RKO (cell line): ENCODE results near the gene PSMB7.

Source experiments
- DNase-seq: peaks from one replicate; pipeline ENCODE4 v3.0.0-alpha.2; 2016; ENCODE audit warnings: low spot score

The PSMB7 gene

DNA sequence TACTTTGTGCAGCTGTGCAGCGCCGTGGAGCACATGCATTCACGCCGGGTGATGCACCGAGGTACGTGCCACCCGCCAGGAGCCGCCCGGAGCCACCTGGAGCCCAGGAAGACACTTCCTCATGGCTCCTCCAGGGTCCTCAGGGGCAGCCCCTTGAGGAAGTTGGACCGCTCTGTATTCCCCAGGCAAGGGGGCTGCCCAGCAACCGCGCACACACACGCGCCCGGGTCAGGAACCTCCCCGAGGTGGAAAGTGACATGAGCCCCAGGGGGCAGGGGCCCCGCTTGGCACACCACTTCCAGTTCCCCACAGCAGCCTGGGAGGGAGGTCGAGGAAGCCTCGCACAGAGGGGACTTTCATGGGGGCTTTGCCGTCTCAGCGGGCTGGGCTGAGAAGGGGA is 88.9 kb downstream of the PSMB7 start:
- DNase-seq = no peak

DNA sequence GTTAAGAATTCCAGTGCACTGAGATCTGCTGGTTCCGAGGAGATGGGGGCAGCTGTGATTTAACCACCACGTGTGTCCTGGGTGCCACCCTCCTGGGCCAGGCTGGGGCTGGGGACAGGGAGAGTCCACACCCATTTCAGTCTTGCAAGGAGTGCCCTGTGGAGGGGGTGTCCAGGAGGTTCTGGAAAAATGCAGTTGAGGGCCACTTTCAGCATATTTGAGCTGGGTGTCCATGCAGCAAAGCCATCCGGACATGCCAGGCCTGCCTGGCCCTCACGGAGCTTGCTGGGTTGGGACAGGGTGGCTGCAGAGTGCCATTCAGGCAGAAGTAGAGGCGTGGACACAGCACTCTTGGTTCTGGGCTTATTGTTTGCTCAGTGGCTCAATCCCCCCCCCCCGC is 89.4 kb downstream of the PSMB7 start:
- DNase-seq = no peak

DNA sequence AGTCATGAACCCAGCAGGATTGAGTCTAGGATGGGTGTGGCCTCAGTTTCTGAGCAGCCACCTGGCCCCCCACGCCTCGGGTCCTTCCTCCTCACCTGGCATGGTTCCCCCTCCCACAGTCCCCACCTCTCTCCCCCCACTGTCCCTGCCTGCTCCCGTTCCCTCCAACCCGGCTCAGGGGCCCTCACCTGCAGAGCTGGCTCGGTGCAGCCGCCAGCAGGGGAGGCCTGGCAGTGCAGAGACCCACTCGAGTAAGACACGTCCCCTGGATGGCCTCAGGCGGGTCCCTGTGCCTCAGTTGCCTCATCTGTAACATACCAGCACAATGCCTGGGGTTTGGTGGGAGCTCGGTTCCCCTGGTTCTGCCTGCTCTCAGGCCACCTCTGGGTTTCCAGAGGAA is 91.3 kb downstream of the PSMB7 start:
- no peak for DNase-seq

DNA sequence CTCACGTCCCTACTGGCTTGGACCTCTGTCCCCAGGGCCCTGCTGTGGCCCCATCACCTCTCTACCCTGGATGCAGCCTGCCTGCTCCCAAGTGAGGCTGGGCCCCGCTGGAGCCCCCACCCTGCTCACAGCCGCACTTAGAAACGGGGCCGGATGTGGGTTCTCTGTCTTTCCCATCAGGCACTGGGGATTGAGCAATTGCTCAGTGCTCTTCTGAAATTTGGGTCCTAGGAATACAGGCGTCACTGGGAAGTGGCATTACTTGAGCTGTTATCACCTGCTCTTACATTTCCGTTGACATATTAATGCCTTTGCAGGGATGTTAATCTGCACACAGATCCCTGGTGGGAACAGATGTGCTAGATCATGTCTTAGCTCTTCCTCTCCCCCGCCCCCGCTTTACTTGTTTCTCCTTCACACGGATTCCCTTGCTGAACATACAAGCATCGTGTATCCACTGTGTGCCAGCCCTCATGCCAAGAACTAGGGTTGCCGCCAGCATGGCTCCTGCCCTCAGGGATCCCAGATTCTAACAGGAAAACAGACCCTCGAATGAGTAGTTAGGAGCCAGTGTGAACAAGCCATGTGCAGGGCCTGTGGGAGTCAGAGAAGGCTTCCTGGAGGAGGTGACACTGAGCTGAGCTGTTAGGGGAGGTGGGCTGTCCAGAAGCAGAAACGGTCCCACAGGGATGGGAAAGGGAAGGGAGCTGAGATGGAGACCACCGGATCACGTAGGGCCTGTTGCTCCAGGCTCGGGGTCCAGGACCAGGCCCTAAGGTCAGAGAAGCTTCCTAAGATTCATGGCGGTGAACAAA is 92.4 kb downstream of the PSMB7 start:
- no peak for DNase-seq

DNA sequence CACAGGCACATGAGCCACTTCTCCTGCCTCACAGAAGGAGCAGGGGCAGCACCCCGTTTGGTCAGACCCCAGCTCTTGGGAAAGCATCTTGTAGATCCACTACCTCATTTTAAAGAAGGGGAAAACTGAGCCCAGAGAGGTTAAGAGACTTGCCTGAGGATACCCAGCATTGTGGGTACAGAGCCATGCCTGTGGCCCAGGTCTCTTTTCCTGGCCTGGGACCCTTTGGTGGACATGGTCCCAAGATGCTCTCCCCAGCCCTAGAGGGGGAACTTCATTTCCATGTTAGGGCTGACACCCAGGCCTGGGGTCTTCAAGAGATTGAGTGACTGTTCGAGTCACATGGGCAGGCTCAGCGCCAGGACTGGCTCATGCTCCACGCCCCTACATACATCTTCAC is 93.3 kb downstream of the PSMB7 start:
- DNase-seq = no peak

DNA sequence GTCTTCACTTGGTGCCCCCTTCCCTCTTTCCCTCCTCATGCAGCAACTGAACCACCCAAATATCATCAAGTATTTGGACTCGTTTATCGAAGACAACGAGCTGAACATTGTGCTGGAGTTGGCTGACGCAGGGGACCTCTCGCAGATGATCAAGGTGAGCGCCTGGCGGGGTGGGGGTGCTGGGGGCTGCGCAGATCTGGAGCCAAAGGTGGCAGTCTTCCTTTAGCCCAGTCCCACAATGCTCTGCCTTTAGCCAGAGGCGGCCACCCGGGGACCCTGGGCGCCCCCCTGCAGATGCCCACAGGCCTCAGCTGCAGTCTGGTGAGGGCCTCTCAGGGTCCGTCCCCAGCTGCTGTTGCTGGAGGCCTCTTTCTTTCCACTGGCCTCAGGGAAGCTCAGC is 93.8 kb downstream of the PSMB7 start:
- DNase-seq = no peak

DNA sequence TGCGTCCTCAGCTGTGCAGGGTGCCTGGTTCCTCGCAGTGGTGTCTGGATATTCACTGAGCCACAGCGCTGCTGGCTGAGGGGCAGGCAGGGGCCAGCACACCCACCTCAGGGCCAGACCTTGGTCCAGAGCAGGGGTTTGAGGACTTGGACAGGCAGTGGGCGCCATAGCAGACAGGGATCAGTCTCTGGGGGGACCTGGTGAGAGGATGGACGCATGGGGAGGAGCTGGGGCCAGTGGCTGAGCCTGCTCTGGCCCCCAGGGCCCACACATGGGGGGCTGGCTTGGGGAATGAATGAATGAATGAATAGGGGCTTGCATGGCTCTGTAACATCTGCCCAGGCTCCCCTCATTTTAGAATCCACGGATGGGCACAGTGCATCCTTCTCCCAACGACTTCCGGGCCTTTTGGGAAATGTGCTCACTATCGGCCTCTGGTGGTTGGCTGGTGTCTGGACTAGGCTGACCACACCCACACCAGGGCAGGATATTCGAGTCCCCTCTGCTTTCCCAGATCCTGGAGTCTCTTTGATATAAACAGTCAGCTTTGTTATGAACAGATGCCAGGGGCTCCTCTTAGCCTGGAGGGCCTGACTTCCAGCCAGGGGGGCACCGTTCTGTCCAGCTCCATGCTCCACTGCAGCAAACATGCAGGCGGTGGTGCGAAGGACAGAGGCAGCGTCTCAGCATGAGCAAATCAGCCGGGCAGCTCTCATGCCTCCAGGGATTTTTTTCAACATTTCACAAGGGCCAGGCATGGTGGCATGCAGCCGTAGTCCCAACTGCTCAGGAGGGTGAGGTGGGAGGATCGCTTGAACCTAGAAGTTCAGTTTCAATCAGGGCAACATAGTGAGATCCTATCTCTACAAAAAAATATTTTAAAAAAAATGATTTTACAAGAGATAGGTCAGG is 94.9 kb downstream of the PSMB7 start:
- peak; percentile 81 for DNase-seq

DNA sequence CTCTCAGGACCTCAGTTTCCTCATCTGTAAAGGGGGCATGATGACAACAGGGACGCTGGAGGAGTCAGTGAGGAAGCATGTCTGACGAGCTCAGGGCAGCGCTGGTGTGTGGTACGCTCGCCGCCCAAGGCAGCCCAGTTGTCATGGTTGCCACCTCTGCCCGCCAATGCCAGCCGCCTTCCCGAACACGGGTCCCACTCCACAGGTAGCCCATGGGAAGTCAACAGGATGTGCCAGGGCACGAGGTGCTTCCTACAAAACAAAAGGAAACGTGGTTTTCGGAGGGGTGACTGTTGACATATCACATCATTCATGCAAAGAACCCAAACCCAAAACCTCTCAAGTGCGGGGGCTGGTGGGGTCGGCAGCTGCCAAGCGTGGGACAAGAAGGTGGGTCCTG is 99.4 kb downstream of the PSMB7 start:
- no peak for DNase-seq

DNA sequence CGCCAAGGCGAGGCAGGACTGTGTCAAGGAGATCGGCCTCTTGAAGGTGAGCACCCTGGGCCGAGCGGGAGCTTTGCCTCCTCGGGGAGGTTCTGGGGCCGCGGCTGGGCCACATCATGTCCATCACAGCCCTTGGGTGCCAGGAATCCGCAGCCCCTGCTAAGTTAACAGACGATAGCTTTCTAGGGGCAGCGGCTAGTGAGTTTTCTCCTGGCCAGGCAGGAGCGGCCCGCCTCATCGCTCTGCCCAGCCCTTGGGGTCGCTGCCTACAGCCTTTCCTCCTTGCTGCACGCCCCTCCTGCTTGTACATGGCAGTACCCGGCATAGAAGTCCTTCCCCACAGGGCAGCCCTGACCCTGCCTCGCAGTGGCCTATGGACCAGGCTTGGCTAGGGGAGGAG is 101.3 kb downstream of the PSMB7 start:
- DNase-seq = no peak

DNA sequence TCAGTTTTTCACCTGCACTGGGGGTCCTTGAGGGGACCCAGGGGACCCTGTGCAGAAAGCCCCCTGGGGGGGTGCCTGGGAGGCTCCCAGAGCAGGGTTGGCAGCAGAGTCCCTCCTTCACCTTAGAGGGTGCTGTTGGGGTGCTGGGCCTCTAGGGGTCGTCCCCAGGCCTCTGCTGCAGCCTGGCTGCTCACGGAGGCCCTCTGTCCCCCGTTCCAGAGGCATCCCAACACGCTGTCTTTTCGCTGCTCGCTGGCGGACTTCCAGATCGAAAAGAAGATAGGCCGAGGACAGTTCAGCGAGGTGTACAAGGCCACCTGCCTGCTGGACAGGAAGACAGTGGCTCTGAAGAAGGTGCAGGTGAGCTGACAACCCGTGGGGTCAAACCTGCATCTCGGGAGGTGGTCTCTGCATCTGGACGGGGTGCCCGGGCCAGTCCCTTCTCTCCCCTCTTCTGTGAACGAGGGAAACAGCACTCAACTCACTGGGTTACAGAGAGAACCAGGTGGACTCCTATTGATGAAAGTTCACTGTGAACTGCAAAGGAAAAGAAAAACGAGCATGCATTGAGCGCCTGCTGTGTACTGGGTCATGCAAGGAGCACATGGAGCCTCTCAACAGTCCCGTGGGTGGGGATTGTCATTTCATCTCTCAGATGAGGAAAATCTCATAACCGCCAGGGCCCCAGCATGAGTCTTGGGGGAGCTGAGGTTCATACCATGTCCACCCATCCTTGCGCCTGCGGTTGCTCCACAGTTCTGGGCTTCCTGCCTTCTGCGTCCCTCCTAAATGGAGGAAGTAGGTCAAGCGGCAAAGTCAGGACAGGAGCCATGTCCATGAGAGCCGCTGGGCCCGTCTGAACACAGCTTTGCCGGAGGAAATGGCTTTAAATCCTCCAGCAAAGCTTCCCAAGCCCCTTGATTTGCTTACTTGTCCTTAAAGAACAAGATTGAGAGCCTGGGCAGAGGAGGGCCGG is 102.7 kb downstream of the PSMB7 start:
- DNase-seq = no peak

DNA sequence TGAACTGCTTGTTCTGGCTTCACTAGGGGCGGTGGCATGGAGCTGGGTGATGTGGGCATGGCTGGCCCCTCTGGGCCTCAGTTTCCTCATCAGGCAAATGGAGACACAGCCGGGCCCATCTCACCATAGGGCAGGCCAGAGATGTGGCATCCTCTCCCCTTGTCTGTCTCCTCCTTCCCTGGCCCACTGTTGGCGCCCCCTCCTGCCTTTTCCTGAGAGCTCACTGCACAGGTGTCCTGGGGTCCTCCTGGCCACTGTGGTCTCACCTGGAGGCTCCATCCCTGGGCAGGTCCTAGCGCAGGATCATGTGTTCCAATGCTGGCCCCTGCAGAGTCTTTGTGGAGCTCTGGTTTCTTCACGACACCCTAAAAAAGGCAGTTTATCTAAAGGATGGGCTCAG is 104.0 kb downstream of the PSMB7 start:
- no peak for DNase-seq

DNA sequence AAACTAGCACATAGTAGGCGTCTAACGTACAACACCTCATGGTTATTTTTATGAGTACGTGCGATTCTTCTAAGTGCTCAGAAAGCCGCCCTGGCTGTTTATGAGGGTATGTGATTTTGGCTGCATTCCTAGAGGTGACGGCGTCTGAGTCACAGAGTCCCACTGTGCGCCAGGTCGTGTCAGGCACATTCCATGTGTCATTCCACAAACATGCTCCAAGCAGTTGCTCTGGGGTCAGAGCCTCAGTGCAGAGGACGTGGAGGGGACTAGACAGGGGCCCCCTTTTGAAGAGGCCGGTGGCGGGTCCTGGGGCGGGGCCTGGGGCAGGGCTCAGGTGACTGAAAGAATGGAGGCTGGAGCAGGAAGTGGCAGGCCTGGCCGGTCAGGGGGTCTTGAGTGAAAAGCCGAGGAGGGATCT is 105.6 kb downstream of the PSMB7 start:
- DNase-seq = peak; percentile 98

DNA sequence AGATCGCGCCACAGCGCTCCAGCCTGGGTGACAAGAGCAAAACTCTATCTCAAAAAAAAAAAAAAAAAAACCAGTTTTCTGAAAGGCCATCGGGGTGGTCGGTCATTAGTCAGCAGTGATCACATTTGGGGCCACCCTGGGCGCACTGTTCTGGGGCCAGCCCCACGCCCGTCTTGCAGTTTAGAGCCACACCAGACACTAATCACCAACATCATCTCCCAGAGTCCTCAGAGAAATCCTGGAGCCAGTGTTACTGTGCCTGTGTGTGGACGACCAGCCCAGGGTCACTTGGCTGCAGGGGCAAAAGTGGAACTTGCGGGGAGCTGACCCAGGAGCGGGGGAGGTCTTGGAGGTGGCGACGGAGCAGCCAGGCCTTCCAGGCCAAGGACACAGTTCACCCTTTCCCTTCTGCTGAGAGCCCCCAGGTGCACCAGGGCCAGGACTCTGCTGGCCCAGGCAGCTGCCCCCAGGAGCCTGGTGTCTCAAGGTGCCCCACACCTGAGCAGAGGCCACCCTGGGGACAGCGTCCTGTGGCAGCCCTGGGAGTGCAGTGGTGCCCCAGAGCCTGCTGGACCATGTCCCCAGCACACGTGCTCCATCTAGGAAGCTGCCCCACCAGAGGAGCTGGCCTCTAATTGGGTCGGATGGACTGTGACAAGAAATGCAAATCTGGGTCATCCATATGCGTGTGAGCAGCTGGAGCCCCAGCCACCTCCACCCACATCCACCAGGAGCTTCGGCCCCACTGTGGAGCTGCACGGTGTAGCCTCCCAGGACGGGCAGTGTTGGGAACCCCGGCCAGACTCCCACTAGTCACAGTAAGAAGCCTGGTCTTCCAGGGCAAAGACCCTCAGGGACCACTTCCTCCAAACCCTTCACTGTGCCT is 106.4 kb downstream of the PSMB7 start:
- DNase-seq = no peak

DNA sequence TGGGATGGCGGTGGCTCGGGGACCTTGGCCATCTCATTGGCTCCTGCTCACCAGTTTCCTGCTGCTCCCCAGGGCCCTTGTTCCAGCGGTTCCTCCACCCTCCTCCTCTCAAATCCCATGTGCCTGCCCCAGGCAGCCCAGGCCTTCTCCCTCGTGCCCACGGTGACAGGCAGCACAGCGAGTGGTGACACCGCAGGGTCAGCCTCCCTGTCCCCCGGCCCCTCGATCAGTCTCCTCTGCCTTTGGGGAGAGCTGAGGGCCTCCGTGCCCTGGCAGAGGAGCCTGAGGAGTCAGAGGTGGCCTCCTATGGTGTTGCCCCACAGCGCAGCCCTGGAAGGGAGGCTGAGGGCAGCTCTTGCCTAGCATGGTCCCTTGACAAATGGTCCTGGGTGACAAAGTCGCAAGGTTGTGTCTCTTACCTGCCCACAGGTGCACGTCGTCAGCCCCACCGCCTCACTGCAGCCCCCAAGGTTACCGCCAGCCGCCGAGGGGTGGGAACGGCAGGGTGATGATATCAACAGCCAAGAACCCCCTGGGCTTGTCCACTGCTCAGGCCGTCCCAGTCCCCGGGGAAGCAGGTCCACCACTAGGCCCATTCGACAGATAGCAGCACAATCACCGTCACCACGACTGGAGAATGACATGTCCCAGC is 107.7 kb downstream of the PSMB7 start:
- no peak for DNase-seq

DNA sequence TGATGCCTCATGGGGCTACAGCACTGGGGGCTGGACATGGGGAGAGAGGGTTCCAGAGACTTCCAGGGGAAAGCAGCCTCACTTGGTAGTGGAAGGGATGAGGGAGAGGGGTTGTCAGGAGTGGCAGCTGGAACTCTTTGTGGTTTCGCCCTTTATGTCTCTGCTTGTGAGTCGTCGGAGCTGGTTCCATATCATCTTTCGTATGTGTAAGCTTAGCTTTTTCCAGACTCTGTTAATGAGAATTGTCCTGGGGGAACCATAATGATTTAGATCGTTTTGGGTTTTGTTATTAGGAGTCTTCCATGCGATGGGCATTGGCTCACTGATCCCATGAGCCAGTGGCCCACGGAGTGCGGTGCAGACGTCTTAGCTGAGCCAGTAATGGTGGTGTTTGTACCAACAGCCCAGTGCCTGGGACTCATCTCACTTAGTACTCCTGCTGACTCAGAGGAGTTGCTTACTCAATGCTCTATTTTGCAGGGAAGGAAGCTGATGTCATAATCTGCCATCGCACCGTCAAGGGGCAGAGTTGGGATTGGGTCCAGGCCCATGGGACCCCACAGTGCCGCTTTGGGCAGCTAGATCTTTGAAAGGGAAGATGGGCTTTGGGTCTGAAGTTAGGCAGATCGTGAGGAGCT is 109.0 kb downstream of the PSMB7 start:
- DNase-seq = peak; percentile 93

DNA sequence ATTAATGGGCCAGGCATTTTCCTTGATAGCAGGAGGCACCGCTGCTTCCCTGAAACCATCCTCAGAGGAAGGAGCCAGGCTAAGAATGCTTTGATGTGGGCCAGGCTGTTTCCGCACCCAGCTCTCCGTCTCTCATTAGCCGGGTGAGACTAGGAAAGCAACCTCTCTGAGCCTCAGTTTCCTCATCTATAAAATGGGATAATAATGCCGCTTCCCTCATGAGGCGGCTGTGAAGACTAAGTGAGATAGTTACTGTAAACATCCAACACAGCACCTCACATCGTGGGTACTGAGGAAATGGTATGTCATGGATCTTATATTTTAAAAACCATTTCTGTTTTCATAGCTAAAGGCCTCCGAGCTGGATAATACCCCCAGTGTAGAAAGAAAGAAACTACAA is 111.0 kb downstream of the PSMB7 start:
- no peak for DNase-seq

DNA sequence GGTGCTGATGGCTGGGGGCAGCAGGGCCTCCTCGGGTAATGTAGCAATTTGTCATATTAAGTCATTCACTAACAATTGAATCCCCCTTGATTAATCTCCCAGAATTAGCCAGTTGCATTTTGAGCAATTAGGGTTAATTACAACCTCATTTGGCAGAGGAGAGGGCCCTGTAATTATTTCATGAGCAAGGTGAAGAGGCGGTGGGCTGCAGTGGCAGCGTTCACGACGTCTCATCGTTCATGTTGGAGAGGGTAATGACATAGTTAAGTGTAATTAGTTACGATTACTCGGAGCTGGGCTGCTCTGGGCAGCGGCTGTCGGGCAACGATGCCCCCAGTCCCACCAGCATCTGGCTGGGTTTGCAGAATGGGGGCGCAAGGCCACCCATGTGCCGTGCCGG is 111.5 kb downstream of the PSMB7 start:
- DNase-seq = no peak
